PC-3 (cell line): ENCODE measurements around the gene ELOVL5. TPM values are rescaled to one million over a fixed set of nuclear protein-coding genes. Genes with fewer than 3 reads are reported as not detected.

Experiments
- ATAC-seq: fragments of 200-7000 bp; cut with Tn5 transposase; 2 replicates; pipeline ENCODE4 v1.9.1; 2020; ENCODE audit warnings: mild to moderate bottlenecking, moderate library complexity
- BruUV-seq: library from RNA; stranded (reverse); fragments of 400-500 nt; replicated peaks from 2 replicates; lab custom pipeline; 2021; lab: Mats Ljungman, UMichigan
- CTCF ChIA-PET: fragments of 300-600 bp; sonication (Branson Sonifier 250); formaldehyde crosslinking; loops from one replicate; lab custom pipeline; 2022; ENCODE audit warnings: antibody characterized with exemption; lab: Charles Lee
- POLR2A ChIA-PET: fragments of 300-600 bp; sonication (Branson Sonifier 250); formaldehyde crosslinking; loops from one replicate; lab custom pipeline; 2022; ENCODE audit warnings: antibody characterized with exemption; ENCODE audit not compliant: unreplicated experiment; lab: Charles Lee
- DNase-seq: peaks from one replicate; pipeline ENCODE4 v3.0.0-alpha.2; 2015
- H2AFZ ChIP-seq: fragments of 300-600 bp; sonication (generic); 2 replicates; pipeline ENCODE4 v1.6.0; 2016; ENCODE audit warnings: antibody characterized with exemption, low read length
- H3F3A ChIP-seq: fragments of 300-600 bp; sonication (generic); one replicate; pipeline ENCODE4 v1.6.0; 2017; ENCODE audit warnings: antibody characterized with exemption, low read length, control low read depth, mild to moderate bottlenecking; ENCODE audit not compliant: unreplicated experiment
- H3K27ac ChIP-seq: fragments of 300-600 bp; sonication (generic); 2 replicates; pipeline ENCODE4 v1.5.1; 2016; ENCODE audit warnings: mild to moderate bottlenecking, low read length
- H3K27me3 ChIP-seq: fragments of 300-600 bp; sonication (generic); 2 replicates; pipeline ENCODE4 v1.6.1; 2016; ENCODE audit warnings: low read length, mixed read lengths
- H3K36me3 ChIP-seq: fragments of 300-600 bp; sonication (generic); 2 replicates; pipeline ENCODE4 v1.6.1; 2016; ENCODE audit warnings: low read depth, mixed run types, low read length, mixed read lengths
- H3K4me1 ChIP-seq: fragments of 300-600 bp; sonication (generic); 2 replicates; pipeline ENCODE4 v1.5.1; 2016; ENCODE audit warnings: low read length; ENCODE audit not compliant: insufficient read depth
- H3K4me2 ChIP-seq: fragments of 300-600 bp; sonication (generic); 2 replicates; pipeline ENCODE4 v1.6.0; 2016; ENCODE audit warnings: low read length
- H3K4me3 ChIP-seq: fragments of 300-600 bp; sonication (generic); 2 replicates; pipeline ENCODE4 v1.5.1; 2016; ENCODE audit warnings: mild to moderate bottlenecking, low read length, mixed read lengths
- H3K79me2 ChIP-seq: fragments of 300-600 bp; sonication (generic); 2 replicates; pipeline ENCODE4 v1.6.1; 2017; ENCODE audit warnings: low read length, mixed read lengths
- H3K9ac ChIP-seq: fragments of 300-600 bp; sonication (generic); 2 replicates; pipeline ENCODE4 v1.6.0; 2016; ENCODE audit warnings: mild to moderate bottlenecking, low read length
- H3K9me2 ChIP-seq: fragments of 300-600 bp; sonication (generic); replicated peaks from 2 replicates; pipeline ENCODE4 v1.6.1; 2016; ENCODE audit warnings: mixed run types, low read length, mixed read lengths
- H3K9me3 ChIP-seq: fragments of 300-600 bp; sonication (generic); 2 replicates; pipeline ENCODE4 v1.6.1; 2016; ENCODE audit warnings: low read length, mixed read lengths
- H4K20me1 ChIP-seq: fragments of 300-600 bp; sonication (generic); 2 replicates; pipeline ENCODE4 v1.6.1; 2016; ENCODE audit warnings: low read length, mixed read lengths
- CTCF ChIP-seq: fragments of 300-600 bp; sonication (generic); conservative IDR thresholded peaks from 2 replicates; pipeline ENCODE4 v1.5.1; 2017; ENCODE audit warnings: antibody characterized with exemption, low read depth, mild to moderate bottlenecking, low read length
- EZH2 ChIP-seq: fragments of 300-600 bp; sonication (generic); IDR thresholded peaks from one replicate; pipeline ENCODE4 v1.6.1; 2017; ENCODE audit warnings: antibody characterized with exemption, mild to moderate bottlenecking, low read length; ENCODE audit not compliant: unreplicated experiment
- EZH2phosphoT487 ChIP-seq: fragments of 300-600 bp; sonication (generic); IDR thresholded peaks from 2 replicates; pipeline ENCODE4 v1.6.1; 2018; ENCODE audit warnings: mild to moderate bottlenecking, antibody characterized with exemption, low read length, borderline replicate concordance
- intact Hi-C: fragments of 100-400 bp; cut with micrococcal nuclease; formaldehyde crosslinking; loops from 2 replicates; pipeline ENCODE4 v1.9.0; 2023
- total RNA-seq: library from RNA; depleted of rRNA; stranded (reverse); fragments of >200 nt; gene quantifications from 2 replicates; pipeline ENCODE4 v1.2.3, GENCODE V29; 2014

Gene ELOVL5
- total RNA-seq, 1 experiment from 2014 or later = 62.7 TPM

GRCh38 chr6:53343092-53343491 is 5.7 kb downstream of the ELOVL5 start:
- H3K4me3 ChIP-seq = no peak overlapping the region
- peaks cover 98% of the 10 kb centered on the region for H3K79me2 ChIP-seq
- TF ChIP-seq EZH2phosphoT487 (no peak), EZH2 (no peak), CTCF (no peak)
- H3K27ac ChIP-seq = no peak overlapping the region
- BruUV-seq = no TSS peak
- H3K36me3 ChIP-seq = peaks cover 1% of the 10 kb centered on the region; the same call in 1 of the 2 replicates
- intact Hi-C loops = loop anchor here (10.0 kb wide), 1 partner anchor 142 kb away; no protein-coding TSS in a partner anchor
- CTCF ChIA-PET = no interaction called here
- no peaks in the 10 kb centered on the region for H3K27me3 ChIP-seq
- H3K9me2 ChIP-seq = no peaks in the 10 kb centered on the region
- no peak for DNase-seq
- no peak overlapping the region for H2AFZ ChIP-seq
- H4K20me1 ChIP-seq = peaks cover 11% of the 10 kb centered on the region; the same call in 1 of the 2 replicates
- no peaks in the 10 kb centered on the region for H3K9me3 ChIP-seq
- H3F3A ChIP-seq = no peaks in the 10 kb centered on the region
- POLR2A ChIA-PET = no interaction called here
- no peak overlapping the region for H3K9ac ChIP-seq
- H3K4me1 ChIP-seq = peaks cover 9% of the 10 kb centered on the region
- no peak overlapping the region for H3K4me2 ChIP-seq
- ATAC-seq = no peak

GRCh38 chr6:53342217-53342616 is 6.5 kb downstream of the ELOVL5 start:
- intact Hi-C loops = loop anchor here (10.0 kb wide), 1 partner anchor 143 kb away; no protein-coding TSS in a partner anchor
- BruUV-seq = no TSS peak
- H3K9me3 ChIP-seq = no peaks in the 10 kb centered on the region
- peaks cover 10% of the 10 kb centered on the region for H3K36me3 ChIP-seq
- no peak overlapping the region for H3K27ac ChIP-seq
- H3K9me2 ChIP-seq = no peaks in the 10 kb centered on the region
- H3K27me3 ChIP-seq = no peaks in the 10 kb centered on the region
- ATAC-seq (no peak), DNase-seq (no peak)
- TF ChIP-seq EZH2phosphoT487 (no peak), EZH2 (no peak), CTCF (no peak)
- H2AFZ ChIP-seq = no peak overlapping the region
- H3K9ac ChIP-seq = no peak overlapping the region
- ChIA-PET CTCF (no interaction called here), POLR2A (no interaction called here)
- H3K4me3 ChIP-seq = no peak overlapping the region
- no peak overlapping the region for H3K4me2 ChIP-seq
- peaks cover 15% of the 10 kb centered on the region; the same call in 1 of the 2 replicates for H4K20me1 ChIP-seq
- no peaks in the 10 kb centered on the region for H3F3A ChIP-seq
- peaks cover 8% of the 10 kb centered on the region for H3K4me1 ChIP-seq
- peaks cover 98% of the 10 kb centered on the region for H3K79me2 ChIP-seq

- DNase-seq (no peak), ATAC-seq (no peak)
- Histone ChIP-seq H3K4me3 (no peak overlapping the region), H2AFZ (no peak overlapping the region), H3K9ac (no peak overlapping the region), H3K9me3 (no peaks in the 10 kb centered on the region), H3K27me3 (no peaks in the 10 kb centered on the region), H3K4me1 (no peaks in the 10 kb centered on the region), H3K9me2 (no peaks in the 10 kb centered on the region), H3K36me3 (peaks cover 16% of the 10 kb centered on the region), H3K79me2 (peaks cover 98% of the 10 kb centered on the region), H3K4me2 (no peak overlapping the region), H4K20me1 (0 out of 2 replicates have a peak, but pooled peaks cover 6% of the 10 kb centered on the region), H3K27ac (no peak overlapping the region), H3F3A (no peaks in the 10 kb centered on the region)
- TF ChIP-seq CTCF = no peak
- TF ChIP-seq EZH2phosphoT487 = no peak
- no peak for TF ChIP-seq EZH2
- intact Hi-C loops = loop anchor here (10.0 kb wide), 1 partner anchor 144 kb away; no protein-coding TSS in a partner anchor
- ChIA-PET POLR2A (no interaction called here), CTCF (interaction anchor here (0.6 kb wide), 1 partner anchor 38 kb away, joined by 5 read pairs; no protein-coding TSS in a partner anchor)
- BruUV-seq = no TSS peak
Observed at GRCh38 chr6:53340536-53340935, 8.2 kb downstream of the ELOVL5 start.
